Mesodermal cell (in vitro differentiated cells): ENCODE measurements around the gene TBC1D3H. TPM values are rescaled to one million over a fixed set of nuclear protein-coding genes. Genes with fewer than 3 reads are reported as not detected.
"Not testable (repeated sequence)": the region's sequence is repeated elsewhere in the genome, so short reads cannot be mapped to it uniquely, and the experiment has no call there.

Source experiments
- H3K27ac ChIP-seq: 2 replicates; pipeline ENCODE4 v1.7.0; 2013; ENCODE audit warnings: mild to moderate bottlenecking, low read depth, low read length, moderate library complexity; ENCODE audit not compliant: severe bottlenecking
- H3K36me3 ChIP-seq: 2 replicates; pipeline ENCODE4 v1.7.1; 2013; ENCODE audit warnings: mild to moderate bottlenecking, low read length, moderate library complexity; ENCODE audit not compliant: control insufficient read depth, insufficient read depth
- H3K4me1 ChIP-seq: one replicate; pipeline ENCODE4 v1.7.1; 2013; ENCODE audit warnings: mild to moderate bottlenecking, low read length; ENCODE audit not compliant: insufficient read depth, control insufficient read depth, poor library complexity, severe bottlenecking
- H3K4me3 ChIP-seq: 2 replicates; pipeline ENCODE4 v1.7.0; 2013; ENCODE audit warnings: low read length, control low read depth, mild to moderate bottlenecking; ENCODE audit not compliant: insufficient read depth, poor library complexity, severe bottlenecking; ENCODE audit errors: extremely low read depth
- H3K9me3 ChIP-seq: 2 replicates; pipeline ENCODE4 v1.7.1; 2013; ENCODE audit warnings: mild to moderate bottlenecking, low read length, moderate library complexity; ENCODE audit not compliant: control insufficient read depth
- WGBS, 2 experiments: methylation state at CpG; one replicate each; pipeline ENCODE4 v1.1.5; 2013; ENCODE audit warnings: missing lambda C conversion rate in 2 of 2; ENCODE audit not compliant: insufficient coverage in 2 of 2; 5-methylcytosine and 5-hydroxymethylcytosine counted together
- polyA plus RNA-seq, 2 experiments: library from polyadenylated mRNA; stranded (reverse); fragments of 50-300 nt; gene quantifications; one replicate each; pipeline ENCODE4 v1.2.3, GENCODE V29; 2013

Gene TBC1D3H
- not detected for polyA plus RNA-seq (2013, experiment 1 of 2)
- polyA plus RNA-seq (2013, experiment 2 of 2), result not detected

GRCh38 chr17:36388385-36389245 is at the start of gene TBC1D3H:
TBC1D3H (minus strand) TSS chr17:36388435; CDS start chr17:36386895, 1,540 bp downstream.
- WGBS, 2 experiments, result 79 to 82% methylated on average over 4 to 5 of the region's 19 CpGs
- H3K9me3 ChIP-seq, H3K4me1 ChIP-seq, H3K4me3 ChIP-seq, H3K27ac ChIP-seq, H3K36me3 ChIP-seq: not testable (repeated sequence)

GRCh38 chr17:36428891-36429290 is 40.7 kb upstream of the TBC1D3H start:
- WGBS, 2 experiments, result no CpG with 5 or more reads among the region's 13 CpGs
- not testable (repeated sequence) for H3K27ac ChIP-seq, H3K36me3 ChIP-seq, H3K9me3 ChIP-seq, H3K4me3 ChIP-seq, H3K4me1 ChIP-seq

- not testable (repeated sequence) for H3K9me3 ChIP-seq, H3K27ac ChIP-seq, H3K36me3 ChIP-seq, H3K4me1 ChIP-seq, H3K4me3 ChIP-seq
- no CpG with 5 or more reads among the region's 2 CpGs for WGBS, 2 experiments
Observed at GRCh38 chr17:36415180-36415941, 27.1 kb upstream of the TBC1D3H start.

GRCh38 chr17:36390943-36391645 is 2.9 kb upstream of the TBC1D3H start:
- no CpG with 5 or more reads among the region's 9 CpGs for WGBS, 2 experiments
- not testable (repeated sequence) for H3K4me1 ChIP-seq, H3K36me3 ChIP-seq, H3K9me3 ChIP-seq, H3K27ac ChIP-seq, H3K4me3 ChIP-seq

GRCh38 chr17:36375938-36376337 is 12.3 kb downstream of the TBC1D3H start:
- H3K36me3 ChIP-seq, H3K27ac ChIP-seq, H3K4me1 ChIP-seq, H3K4me3 ChIP-seq, H3K9me3 ChIP-seq: not testable (repeated sequence)
- WGBS, 2 experiments, result no CpG with 5 or more reads among the region's 7 CpGs

GRCh38 chr17:36362496-36362895 is 25.7 kb downstream of the TBC1D3H start:
- H3K36me3 ChIP-seq, H3K9me3 ChIP-seq, H3K27ac ChIP-seq, H3K4me1 ChIP-seq, H3K4me3 ChIP-seq: not testable (repeated sequence)
- WGBS, 2 experiments, result no CpG with 5 or more reads among the region's 6 CpGs
